Activated naive CD8-positive, alpha-beta T cell treated with anti-CD3 and anti-CD28 coated beads, Interleukin-2, amount 50 U/mL, for 16 hours (primary cell): ENCODE measurements around the gene SZT2.

Experiments
- DNase-seq: peaks from one replicate; pipeline ENCODE4 v3.0.0-alpha.2; 2020; ENCODE audit warnings: low read depth, low spot score

Gene SZT2

DNA sequence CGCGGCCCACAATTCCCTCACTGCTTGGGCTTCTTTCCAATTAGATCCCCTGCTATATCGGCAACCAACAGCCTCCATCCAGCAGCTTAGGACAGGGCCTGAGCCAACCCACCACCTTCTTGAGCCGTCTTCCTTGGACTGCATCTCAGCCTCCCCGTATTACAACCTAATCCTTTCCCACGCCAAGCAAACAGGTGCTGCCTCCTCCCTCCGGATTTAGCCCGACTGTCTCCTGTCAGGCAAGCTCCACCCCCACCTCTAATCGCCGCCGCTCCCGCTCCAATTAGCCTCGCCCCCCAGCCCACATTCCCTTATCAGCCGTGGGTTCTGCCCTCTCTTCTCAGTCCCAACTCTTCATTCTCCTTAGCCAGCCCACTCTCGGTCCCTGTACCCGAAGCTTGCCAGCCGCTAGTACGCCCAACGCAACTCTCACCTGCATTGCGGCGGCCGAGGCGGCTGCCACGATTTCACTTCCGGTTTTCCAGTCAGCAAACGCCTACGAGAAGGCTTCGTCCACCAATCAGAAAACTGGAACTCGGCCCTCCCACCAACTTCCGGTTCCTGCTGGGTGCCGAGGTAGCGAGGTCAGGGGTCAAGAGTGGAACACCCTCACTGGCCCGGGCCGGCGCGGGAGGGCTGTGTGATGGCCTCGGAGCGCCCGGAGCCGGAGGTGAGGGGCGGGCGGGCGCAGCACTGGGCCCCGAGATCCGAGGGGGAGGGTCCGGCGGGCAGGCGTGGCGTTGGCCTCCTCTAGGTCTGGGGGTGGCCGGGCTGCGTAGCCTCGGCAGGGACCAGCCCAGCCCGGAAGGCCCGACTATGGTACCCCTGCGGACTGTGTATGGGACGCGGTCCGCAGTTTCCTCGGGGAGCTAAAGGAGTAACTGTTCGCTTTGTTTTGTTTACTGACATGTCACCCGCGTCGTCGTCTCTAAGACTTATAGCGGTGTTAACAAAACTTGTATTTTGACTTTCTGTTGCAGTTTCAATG, at the start of gene SZT2, which contains the start of gene MED8:
TSS of gene SZT2 (plus strand) at position 574 of the 988 bp plus-strand sequence. CDS start at position 644, 70 bp downstream.
TSS of gene MED8 (minus strand) at position 475 of the 988 bp plus-strand sequence. CDS start at position 439, 36 bp downstream.
- DNase-seq: peak; percentile 84

DNA sequence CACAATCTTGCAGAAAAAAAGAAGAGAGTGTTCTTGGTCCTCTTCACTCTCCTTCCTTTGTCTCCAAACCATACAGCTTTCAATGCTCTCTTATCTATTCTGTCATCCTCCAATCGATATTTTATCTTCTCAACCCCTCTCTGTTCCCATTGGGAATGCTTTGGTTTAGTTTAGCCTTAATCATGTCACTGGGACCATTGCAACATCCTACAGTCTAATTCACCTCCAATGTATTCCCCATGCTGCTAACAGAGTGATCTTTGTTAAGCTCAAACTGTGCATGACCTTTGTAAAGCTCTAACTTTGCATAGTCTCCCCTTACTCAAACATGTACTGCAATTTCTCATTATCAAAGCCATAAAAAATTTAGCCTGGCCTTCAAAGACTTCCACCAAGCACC, 49.1 kb upstream of the SZT2 start:
- no peak for DNase-seq

DNA sequence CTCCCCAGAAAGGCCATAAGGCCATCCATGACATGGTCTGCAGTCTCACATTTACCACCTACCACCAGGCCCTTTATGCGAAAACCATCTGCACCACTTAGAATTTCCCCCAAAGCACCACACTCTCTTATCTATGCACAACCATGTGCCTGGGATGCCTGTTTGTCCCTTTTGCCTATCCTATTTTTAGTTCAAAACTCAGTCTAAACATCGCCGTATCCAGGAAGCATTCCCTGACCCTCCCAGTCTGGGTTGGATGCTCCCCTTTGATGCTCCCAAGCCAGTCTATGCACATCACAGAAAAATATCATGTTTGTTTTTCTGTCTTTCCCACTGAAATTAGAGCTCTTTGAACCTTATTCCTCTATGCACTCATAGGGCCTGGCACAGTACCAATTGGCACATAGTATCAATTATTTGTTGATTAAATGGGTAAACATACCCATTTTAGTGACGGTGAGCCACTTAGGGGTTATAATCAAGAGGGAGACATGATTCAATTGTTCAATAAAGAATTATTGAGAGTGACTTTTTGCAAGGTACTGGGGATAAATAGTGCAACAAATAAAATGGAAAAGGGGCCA, 45.3 kb upstream of the SZT2 start:
- no peak for DNase-seq

- DNase-seq: no peak
Measured at GRCh38 chr1:43345120-43345519, 44.6 kb upstream of the SZT2 start.

DNA sequence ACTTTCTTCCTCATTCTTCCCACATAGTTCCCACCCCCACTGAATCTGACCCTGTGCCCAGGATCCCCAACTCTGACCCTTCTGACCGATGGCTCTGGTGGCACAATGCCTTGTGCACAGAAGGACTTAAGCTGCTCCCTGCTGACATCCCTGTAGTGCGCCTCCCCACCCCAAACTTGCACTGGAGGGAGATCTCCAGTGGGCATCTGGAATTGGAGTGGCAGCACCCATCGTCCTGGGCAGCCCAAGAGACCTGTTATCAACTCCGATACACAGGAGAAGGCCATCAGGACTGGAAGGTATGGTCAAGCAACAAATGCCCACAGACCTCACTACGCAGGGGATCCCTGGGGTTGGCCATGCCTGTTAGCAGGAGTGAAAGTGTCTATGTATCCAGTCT, 43.1 kb upstream of the SZT2 start:
- no peak for DNase-seq

- no peak for DNase-seq
Measured at GRCh38 chr1:43348343-43348808, 41.3 kb upstream of the SZT2 start.

GRCh38 chr1:43348809-43349593, 40.7 kb upstream of the SZT2 start:
- peak; percentile 7 for DNase-seq

GRCh38 chr1:43349594-43350306, 39.9 kb upstream of the SZT2 start:
- no peak for DNase-seq

DNA sequence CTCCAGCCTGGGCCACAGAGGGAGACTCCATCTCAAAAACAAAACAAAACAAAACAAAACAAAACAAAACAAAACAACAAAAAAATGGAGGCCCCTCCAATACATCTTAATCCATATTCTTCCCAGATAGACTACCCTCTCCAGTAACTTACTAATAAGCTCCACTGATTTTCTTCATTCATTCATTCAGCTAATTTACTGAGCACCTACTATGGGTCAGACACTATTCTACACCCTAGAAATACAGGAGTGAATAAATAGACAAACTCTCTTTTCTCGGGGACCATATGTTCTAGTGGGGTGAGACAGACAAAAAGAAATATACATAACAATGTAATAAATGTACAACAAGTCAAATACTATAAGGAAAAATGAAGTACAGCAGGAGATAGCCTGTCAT, 38.7 kb upstream of the SZT2 start:
- DNase-seq: no peak

- DNase-seq: no peak
Measured at GRCh38 chr1:43351421-43352350, 38.0 kb upstream of the SZT2 start.

GRCh38 chr1:43352351-43352705, 37.4 kb upstream of the SZT2 start:
- DNase-seq: no peak

GRCh38 chr1:43352881-43353280, 36.8 kb upstream of the SZT2 start:
- DNase-seq: no peak

- DNase-seq: no peak
Measured at GRCh38 chr1:43354471-43354870, 35.2 kb upstream of the SZT2 start.

GRCh38 chr1:43354936-43355335, 34.8 kb upstream of the SZT2 start:
- DNase-seq: no peak

- no peak for DNase-seq
Measured at GRCh38 chr1:43357251-43357650, 32.4 kb upstream of the SZT2 start.

- no peak for DNase-seq
Measured at GRCh38 chr1:43358121-43358745, 31.5 kb upstream of the SZT2 start.

DNA sequence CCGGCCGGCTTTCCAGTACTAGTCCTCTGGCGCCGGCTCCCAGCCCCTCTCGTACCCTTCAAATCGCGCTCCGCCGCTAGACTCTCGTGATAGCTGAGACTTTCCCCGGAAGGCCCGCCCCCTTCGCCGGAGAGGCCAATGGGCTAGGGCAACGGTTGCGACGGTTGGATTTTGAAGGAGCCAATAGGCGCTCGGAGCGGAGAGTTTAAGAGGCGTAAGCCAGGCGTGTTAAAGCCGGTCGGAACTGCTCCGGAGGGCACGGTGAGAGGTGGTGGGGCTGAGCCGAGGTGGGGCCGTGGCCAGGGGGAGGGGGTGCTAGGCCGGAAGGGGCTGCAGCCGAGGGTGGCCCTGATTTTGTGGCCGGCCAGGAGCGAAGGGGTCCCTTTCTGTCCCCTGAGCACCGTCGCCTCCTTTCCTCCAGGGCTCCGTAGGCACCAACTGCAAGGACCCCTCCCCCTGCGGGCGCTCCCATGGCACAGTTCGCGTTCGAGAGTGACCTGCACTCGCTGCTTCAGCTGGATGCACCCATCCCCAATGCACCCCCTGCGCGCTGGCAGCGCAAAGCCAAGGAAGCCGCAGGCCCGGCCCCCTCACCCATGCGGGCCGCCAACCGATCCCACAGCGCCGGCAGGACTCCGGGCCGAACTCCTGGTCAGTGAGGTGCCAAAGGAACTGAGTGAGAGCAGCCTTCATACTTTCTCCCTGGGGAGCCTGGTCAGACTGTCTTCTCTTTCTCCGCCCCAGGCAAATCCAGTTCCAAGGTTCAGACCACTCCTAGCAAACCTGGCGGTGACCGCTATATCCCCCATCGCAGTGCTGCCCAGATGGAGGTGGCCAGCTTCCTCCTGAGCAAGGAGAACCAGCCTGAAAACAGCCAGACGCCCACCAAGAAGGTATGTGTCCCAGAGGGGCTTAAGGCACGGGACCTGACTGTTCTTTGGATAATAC, 30.7 kb upstream of the SZT2 start, which contains the start of gene CDC20:
TSS of gene CDC20 (plus strand) at position 236 of the 948 bp plus-strand sequence. CDS start at position 471, 235 bp downstream.
- DNase-seq: peak; percentile 98

DNA sequence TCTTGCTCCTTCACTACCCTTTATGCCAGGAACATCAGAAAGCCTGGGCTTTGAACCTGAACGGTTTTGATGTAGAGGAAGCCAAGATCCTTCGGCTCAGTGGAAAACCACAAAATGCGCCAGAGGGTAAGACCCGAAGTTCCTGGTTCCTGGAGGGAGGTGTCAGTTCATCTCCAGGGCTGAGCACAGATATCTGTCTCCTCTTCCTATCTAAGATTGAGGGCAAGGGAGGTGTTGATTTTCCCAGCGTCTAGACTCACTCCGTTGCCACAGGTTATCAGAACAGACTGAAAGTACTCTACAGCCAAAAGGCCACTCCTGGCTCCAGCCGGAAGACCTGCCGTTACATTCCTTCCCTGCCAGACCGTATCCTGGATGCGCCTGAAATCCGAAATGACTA, 30.0 kb upstream of the SZT2 start:
- no peak for DNase-seq
